SIG-M5 treated with dmso at 0.1 percent for 504 hours (cell line): ENCODE measurements around the gene INPP5F.
"Not testable (repeated sequence)": the region's sequence is repeated elsewhere in the genome, so short reads cannot be mapped to it uniquely, and the experiment has no call there.

Experiments
- DNase-seq: peaks from one replicate; lab custom pipeline; 2025; ENCODE audit not compliant: unreplicated experiment; lab: John Stamatoyannopoulos, UW

INPP5F gene

DNA sequence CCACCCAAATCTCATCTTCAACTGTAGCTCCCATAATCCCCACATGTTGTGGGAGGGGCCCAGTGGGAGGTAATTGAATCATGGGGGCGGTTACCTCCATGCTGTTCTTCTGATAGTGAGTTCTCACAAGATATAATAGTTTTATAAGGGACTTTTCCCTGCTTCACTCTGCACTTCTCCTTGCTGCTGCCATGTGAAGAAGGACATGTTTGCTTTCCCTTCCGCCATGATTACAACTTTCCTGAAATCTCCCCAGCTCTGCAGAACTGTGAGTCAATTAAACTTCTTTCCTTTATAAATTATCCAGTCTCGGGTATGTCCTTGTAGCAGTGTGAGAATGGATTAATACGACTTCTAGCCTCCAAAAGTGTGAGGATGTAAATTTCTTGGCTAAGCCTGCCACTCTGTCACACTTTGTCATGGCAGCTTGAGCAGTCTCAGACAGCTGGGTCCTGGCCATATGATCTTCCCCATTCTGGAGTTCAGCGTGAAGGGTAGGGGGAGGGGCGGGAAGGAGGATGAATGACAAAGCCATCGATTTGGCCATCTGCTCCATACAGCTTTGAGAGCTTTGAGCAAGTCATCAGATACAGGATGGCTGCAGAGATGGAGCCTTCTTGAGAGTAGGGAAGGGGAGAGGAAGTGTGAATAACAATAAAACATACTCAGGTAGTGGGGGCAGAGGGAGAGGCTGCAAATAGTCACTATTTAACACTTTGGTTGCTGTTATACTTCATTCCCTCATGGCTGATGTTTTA is 19.1 kb upstream of the INPP5F start:
- no peak for DNase-seq

DNA sequence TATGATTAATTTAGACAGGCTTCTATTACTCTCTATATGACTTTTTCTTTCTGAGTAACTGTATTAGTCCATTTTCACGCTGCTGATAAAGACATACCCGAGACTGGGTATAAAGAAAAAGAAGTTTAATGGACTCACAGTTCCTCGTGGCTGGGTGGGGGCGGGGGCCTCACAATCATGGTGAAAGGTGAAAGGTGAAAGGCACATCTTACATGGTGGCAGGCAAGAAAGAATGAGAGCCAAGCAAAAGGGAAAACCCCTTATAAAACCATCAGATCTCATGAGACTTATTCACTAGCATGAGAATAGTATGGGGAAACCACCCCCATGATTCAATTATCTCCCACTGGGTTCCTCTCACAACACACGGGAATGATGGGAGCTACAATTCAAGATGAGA is 18.5 kb upstream of the INPP5F start:
- not testable (repeated sequence) for DNase-seq

DNA sequence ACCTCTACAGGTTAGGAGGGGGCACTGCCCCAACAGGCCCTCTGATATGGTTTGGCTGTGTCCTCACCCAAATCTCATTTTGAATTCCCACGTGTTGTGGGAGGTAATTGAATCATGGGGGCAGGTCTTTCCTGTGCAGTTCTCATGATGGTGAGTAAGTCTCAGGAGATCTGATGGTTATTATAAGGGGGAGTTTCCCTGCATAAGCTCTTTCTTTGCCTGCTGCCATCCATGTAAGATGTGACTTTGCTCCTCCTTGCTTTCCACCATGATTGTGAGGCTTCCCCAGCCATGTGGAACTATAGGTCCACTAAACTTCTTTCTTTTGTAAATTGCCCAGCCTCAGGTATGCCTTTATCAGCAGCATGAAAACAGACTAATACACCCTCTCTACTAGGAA is 14.9 kb upstream of the INPP5F start:
- DNase-seq: not testable (repeated sequence)

DNA sequence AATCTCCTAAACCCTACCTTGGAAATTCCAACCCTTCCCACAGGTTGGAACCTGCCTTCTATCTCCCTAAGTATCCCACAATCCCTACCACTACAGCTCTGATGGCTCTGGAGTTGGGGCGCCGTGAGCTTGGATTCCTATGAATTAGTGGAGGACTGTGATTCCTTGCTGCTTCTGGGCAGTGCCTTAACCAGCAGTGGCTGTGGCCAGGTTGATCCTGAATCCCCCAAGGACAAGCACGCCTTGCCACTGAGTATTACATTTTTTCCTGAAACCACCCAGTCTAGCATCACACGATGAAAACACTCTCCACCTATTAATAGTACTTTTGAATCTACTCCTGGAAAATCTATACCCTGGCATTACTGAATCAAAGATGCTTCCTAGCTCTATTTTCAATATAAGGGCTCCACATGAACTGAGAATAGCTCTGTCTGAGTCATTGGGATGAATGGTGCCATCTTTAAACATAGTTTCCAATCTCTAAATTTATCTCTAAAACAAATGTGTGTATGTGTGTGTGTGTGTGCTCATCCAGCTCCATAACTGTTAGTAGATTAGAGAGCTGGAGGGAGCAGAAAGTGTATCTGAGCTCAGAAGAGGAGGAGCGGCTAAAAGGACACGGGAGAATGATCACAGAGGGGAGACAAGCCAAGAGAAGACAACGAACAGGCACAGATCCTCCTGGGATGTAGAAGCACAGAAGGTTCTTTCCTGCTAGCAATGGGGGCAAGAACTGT is 11.9 kb upstream of the INPP5F start:
- DNase-seq: no peak

DNA sequence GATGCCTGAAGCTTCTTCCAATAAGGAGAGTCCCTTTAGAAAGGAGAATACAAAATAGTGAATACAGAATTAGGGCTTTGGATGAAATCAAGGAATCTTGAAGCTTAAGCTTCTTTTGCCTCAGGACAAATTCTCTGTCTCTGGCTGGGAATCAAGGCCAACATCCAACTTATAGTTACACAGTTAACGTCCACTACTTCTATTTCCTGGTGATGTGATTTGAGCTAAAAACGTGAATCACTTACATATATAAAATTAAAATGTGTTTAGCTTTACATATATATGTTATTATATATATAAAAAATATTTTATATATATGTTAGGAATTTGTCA is 11.4 kb upstream of the INPP5F start:
- DNase-seq: no peak

DNA sequence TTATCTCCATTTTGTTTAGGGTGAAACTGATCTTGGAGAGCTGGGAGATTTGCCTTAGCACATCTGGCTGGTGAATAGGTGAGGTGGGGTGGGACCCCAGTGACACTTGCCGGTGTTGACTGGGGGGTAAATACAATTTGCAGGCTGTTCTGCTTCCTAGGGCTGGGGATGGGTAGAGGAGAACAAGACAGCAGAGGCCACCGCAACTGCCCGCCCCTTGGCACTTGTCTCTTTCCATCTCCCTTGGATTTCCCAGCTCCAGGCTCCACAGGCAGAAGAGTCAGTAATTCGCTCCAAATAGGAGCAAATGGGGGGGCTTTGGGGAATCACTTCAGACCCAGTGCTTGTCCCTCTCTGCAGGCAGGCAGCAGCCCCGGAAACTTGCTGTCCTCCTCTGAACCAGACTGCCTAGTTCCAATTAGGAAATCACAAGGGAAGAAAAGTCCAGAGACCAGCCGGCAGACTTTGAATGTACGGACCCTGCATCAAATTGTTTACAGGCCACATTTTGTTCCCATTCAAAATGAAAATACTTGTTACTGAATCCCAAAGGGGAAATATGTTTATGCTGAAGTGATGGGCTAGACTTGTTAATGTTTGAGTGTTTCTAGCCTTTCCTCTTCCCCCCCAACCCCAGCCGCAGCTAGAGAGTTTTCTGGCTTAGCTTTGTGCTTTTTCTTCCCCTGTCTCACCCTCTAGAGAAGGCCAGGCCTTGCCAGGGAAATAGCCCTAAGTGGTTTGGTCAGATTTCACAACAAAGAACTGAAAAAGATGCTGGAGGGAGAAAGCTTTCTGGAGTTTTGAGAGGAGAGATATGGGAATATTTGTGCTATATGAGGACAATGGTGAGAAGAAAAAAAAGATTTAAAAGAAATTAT is 10.0 kb upstream of the INPP5F start:
- DNase-seq: no peak

DNA sequence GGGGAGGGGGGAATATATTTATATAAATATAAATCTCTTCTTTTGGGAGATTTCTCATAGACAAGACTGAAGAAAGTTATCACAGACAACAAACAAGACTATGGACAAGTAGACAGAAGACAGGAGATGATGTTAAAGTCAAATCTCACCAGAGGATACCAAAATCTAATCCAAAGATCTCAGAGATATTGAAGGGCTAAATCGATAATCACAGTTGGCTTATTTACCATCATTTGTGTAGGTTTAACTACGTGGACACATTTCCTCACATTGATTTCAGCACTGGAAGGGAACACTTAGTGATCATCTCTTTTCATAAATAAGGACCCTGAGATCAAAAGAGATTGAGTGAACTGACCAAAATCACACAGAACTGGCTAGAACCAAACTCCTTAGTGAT is 2.7 kb upstream of the INPP5F start:
- DNase-seq: no peak

DNA sequence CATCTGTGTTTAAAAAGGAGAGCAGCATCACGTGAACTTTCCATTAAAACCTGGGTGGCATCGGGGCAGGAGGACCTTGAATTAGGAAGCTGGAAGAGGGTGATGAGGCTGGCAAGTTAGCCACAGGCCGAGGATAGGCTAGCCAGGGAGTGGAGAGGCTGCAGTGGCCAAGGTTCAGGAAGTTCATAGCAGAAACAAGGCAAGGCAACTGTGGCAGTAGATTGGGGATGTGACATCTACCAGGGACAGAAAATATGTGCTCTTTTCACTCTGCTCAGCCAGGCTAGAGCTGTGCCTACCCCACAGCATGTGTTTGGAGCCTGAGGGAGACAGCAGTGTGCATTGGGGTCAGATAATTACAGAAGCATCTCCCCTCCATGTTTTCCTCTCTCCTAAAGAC is 2.2 kb upstream of the INPP5F start:
- DNase-seq: no peak

DNA sequence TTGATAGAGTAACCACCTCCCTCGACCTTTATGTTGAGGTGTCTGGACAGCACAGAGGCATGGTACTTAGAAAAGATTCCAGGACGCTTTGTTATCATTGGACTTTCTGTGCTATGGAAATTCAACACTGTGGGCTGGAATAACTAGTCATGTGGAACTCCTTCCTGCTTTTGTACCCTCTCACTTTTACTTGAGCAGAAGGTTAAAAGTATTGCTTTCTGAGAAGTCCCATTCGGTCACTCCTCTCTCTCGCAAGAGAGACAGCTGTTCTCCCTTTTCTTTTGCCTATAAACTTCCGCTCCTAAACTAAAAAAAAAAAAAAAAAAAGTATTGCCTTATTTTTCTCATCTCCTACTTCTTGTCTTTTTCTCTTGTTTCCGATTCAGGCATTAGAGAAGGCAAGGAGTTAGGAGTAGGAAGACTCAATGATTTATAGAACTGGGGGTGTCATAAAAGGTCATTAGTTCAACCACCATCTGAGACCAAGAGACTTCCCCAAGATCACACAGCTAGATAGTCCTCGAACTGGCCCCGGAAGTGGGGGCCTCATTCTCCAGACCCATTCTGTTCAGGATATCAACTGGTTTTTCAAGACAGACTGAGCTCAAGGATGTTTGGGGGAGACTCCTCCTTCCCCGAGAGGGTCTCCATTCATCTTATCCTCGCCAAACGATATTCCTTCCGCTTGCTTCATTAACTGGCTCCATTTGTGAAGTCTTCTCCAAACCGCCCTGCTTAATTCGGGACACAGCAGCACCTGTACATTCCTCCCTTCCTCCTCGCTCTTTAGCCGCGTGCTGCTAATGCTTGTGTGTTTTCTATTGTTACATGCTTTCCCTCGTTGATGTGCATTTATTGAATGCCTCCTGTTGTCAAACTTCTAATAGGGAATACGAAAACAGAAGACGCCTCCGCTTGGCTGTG is 995 bp upstream of the INPP5F start:
- peak; percentile 42 for DNase-seq

DNA sequence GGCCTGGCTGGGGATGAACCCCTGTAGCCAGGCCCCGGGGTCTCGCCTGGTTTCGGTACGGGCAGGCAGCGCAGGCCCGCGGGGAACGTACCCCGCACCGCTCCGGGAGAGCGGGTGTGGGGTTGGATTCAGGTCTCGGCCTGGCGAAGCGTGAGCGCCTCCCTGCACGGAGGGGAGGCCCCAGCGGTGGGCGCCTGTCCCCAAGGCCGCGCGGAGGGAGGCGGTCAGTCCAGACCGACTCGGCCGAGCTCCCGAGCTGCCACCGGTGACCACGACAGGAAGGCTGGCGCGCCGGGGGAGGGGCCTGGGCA is 378 bp upstream of the INPP5F start:
- no peak for DNase-seq

DNA sequence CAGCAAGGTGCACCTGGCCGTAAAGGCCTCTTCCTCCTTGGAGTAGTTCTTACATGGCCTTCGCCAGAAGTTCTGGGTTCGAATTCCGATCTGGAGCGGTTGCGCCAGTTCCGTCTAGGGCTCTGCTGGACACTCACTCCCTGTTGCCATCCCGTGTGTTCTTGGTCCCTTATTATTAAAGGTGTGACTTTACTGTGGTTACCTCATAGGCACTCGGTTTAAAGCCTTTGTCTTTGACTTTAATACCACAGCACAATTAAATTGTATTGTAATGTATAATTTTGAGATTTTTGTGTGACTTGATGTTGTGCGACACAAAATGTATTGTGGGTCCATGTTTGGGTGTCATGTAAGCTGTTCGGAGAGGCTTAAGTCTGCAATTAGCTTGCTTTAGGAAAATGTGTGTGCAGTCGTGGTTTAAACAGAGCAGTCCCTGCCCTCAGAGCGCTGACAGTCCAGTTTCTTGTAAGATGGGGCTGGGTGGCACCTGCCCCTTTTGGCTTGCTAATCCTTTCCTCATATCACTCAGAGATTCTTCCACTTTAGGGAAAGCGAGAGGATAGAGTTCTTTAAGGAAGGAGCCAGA is 919 bp downstream of the INPP5F start:
- DNase-seq: no peak

DNA sequence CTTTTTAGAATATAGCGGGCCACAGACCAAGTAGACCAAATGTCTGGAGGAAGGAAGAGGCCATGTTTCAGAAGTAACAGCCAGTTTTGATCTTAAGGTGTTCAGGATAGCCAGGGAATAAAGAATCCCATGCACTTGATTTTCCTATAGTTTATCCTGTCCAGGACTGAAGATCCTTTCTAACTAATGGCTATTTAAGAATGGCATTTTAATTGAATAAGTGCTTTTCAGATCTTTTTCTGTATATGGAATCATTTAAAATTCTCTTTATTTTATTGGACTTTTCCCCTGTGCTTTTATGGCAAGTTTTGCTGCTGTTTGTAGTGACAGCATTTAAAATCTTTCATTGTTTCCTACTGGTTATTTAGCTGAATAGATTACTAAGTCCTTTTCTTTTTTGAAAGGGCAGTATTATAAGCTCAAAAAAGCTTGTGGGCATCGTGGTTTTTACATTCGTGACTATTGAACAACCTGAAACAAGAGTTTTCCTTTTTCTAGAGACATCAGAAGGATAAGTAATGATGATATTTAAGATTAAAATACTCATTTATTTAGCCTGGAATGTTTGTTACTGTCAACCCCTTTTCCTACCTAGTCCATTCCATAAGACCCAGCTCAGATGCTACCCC is 2.4 kb downstream of the INPP5F start:
- no peak for DNase-seq

DNA sequence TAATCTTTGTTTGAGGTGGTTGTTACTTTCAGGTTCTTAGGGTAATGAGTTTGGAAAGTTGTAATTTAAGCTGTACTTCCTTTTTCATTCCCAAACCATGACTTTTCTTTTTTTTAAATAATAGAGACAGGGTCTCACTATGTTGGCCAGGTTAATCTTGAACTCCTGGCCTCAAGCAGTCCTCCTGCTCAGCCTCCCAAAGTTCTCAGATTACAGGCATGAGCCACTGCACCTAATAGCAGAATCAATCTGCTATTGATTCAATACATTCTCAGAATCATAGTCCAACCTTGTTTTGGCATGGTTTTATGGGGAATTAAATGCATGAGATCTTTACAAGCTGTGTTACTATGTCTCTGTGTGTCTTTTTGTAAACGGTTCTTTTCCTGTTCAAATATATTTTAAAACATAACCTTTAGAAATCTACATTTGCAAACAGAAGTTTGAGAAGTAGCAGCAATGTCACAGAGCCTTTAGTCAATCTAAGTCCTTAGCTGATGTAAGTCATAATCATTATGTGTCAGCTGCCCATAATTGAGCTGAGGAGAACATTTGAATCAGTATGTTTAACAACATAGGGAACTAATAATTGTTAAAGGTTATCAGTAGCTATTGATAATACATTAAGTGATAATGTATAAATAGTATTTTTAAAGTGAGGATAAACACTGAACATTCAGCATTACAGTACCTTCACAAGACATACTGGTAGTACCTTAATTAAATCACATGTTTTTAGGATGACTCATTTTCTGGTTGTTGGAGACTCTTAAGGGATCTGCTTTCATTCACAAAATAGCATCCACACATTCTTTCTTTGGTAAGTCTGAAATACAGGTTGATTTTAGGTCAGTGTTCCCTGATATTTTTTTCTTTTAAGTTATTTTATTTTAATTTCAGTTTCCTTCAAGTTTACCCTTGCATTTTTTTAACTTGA is 8.8 kb downstream of the INPP5F start:
- DNase-seq: no peak

DNA sequence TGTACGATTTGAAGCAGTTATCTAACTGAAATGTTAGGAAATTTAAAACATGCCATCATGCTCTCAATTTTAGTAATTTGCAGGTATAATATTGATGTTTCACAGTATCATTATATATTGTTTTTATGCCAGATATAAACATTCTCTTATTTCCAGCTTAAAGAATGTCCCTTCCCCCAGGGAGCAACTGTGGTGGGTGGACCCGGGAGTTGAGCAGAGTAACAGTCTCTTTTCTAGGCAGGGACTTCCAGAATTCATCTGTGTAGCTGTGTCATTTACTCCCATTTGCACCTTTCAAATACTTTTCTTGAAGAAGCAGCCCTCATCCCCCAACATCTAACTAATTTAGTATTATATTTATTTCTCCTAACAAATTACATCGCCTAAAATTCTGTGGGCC is 9.6 kb downstream of the INPP5F start:
- no peak for DNase-seq

DNA sequence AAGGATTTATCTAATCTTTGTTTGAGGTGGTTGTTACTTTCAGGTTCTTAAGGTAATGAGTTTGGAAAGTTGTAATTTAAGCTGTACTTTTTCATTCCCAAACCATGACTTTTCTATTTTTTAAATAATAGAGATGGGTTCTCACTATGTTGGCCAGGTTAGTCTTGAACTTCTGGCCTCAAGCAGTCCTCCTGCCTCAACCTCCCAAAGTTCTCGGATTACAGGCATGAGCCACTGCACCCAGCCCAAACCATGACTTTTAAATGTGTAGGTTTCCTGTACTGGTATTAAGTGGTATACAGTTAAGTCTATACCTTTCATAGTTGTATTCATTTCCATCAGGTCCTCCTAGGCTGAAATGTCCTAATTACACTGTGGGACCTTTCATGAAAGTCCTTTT is 10.4 kb downstream of the INPP5F start:
- DNase-seq: no peak

DNA sequence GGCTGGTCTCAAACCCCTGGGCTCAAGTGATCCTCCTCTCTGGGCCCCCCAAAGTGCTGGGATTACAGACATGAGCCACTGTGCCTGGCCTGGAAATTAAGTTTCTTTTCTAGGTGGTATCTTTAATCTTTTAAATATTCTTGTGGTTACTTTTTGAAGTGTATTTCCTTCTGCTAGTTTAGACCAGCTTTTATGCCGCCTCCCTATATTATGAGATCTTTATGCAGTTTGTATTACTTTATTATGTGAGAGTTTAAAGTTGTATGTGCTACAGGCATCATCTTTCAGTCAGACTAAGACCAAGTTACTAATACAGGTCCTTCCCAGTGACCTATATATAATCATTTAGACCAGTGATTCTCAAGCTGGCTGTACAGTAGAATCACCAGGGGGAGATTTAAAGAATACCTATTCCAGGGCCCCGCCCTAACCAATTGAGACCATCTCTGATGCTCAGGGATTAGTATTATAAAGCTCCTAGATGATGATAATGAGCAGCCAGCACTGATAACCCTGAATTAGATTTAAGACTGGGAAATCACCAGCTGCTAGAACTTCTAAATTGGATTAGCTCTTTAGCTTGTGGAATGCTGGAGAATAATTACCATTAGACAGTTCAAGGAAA is 11.3 kb downstream of the INPP5F start:
- DNase-seq: no peak

DNA sequence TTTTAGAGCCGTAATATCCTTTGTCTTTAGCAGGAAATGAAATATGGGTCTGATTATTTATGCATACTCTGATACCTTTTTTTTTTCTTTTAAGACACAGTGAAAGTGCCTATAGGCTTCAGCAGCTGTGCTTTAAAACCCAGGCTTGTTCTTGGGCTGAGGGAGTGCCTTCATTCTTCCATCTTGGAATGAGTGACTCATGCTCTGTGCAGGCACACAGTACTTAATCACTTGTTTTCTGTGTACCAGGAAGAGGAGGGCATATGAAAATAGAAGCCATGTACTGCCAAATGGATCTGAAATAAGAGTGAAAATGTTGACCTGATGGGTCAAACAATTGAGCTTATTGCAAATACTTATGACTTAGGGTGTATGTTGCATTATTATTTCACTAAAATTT is 12.0 kb downstream of the INPP5F start:
- DNase-seq: no peak

DNA sequence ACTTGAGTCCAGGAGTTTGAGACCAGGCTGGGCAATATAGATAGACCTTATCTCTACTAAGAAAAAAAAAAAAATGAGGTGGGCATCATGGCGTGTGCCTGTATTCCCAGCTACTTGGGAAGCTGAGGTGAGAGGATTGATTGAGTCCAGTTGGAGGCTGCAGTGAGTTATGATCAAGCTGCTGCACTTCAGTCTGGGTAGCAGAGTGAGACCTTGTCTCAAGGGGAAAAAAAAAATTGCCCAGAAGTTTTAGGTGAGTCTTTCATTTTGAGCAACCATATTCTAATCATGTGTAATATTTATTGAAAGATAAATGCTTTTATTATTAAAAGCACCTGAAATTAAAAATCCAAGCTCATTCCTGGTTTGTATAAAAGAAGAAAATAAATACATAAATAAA is 13.1 kb downstream of the INPP5F start:
- DNase-seq: no peak

DNA sequence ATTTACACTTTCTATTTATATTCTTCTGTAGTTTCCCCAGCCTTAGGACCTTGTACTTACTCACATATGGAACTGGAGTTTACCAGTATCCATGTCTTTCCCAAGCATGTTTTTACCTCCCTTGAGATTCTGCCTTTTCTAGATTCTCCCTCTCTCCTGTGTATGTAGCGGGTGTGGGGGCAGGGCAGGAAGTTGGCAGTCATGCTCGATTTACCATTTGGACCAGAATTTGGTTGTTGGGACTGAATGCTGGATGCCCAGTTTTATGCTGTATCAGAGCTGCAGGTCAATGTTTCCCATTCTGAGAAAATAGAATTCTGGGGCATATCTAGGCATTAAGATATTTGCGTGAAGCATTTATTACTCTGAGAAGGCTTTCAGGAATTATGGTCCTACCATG is 14.2 kb downstream of the INPP5F start:
- DNase-seq: no peak
